Pons (tissue), 1 donor: ENCODE measurements around the gene IPO11.
"Not testable (repeated sequence)": the region's sequence is repeated elsewhere in the genome, so short reads cannot be mapped to it uniquely, and the experiment has no call there.

Experiments
- DNase-seq: peaks from one replicate; pipeline ENCODE4 v3.0.0-alpha.2; 2016; ENCODE audit warnings: low spot score

IPO11 gene

GRCh38 chr5:62600560-62601252, 188.1 kb downstream of the IPO11 start:
- DNase-seq = no peak

GRCh38 chr5:62603934-62604333, 191.4 kb downstream of the IPO11 start:
- DNase-seq = no peak

GRCh38 chr5:62605638-62606037, 193.1 kb downstream of the IPO11 start:
- no peak for DNase-seq

DNA sequence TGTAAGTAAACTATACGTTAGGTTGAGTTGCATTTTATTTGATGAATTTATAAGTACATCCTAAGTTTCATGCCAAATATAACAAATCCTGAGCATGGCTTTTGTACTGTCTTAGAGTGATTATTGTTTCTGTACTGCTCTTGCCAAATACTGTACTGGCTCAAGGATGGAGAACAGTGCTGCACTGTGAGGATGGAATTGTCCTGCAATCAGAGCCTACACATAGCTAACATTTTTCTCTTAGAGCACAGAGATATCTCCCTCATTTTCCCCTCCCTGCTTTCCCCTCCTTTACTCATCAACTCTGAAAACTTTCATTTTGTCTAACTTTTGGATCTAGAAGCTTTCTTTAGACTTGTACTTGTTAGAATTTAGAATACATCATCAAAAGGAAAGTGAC, 194.3 kb downstream of the IPO11 start:
- DNase-seq = peak; percentile 80

DNA sequence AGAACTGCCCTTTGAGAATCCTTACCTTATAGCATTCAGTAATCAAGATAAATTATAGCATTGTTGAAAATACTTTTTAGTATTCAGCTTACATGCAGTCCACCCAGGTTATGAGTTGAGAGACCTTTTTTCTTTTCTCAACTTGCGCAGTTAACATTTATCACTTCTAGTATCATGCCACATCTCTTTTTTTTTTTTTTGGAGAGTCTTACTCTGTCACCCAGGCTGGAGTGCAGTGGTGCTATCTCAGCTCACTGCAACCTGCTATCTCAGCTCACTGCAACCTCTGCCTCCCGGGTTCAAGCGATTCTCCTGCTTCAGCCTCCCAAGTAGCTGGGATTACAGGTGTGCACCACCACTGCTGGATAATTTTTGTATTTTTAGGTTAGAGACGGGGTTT, 195.1 kb downstream of the IPO11 start:
- no peak for DNase-seq

GRCh38 chr5:62608529-62609511, 196.3 kb downstream of the IPO11 start:
- DNase-seq = no peak

DNA sequence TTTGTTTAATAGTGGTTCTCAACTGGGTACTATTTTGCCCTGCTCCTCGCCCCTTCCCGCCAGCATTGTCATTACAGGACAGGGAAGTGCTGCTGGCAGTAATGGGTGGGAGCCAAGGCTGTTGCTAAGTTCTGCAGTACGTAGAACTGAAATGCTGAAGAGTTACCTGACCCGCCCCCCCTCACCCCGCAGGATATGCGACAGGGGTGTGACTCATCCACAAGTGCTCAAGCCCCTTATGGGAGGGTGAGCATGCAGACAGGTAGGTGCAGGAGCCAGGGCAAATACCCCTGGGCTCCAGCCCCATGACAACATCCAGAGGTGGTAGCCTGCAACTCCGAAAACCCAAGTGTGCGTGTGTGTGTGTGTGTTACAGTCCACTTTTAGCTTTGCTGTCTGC, 201.8 kb downstream of the IPO11 start:
- DNase-seq = no peak

- no peak for DNase-seq
Measured at GRCh38 chr5:62616615-62617277, 204.2 kb downstream of the IPO11 start.

GRCh38 chr5:62617943-62618342, 205.4 kb downstream of the IPO11 start:
- no peak for DNase-seq

DNA sequence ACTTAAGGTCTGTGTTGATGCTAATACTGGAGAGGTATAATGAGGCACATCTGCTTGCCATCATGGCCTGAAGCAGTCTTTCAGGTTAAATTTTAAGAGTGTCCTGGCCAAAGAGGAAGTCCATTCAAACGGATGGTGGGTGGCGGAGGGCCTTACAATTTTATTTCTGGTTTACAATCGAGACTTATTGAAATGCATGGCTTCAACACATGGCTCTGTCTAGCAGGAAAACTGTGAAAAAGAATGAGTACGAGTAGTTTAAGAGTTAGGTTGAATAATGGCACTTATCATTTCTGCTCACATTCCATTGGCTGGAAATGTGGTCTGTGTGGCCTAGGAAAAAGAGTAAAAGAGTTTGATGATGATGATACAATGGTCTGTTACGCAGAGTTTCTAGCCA, 208.2 kb downstream of the IPO11 start:
- DNase-seq = no peak

- no peak for DNase-seq
Measured at GRCh38 chr5:62621280-62621679, 208.7 kb downstream of the IPO11 start.

- no peak for DNase-seq
Measured at GRCh38 chr5:62623271-62623670, 210.7 kb downstream of the IPO11 start.

GRCh38 chr5:62624436-62624835, 211.9 kb downstream of the IPO11 start:
- not testable (repeated sequence) for DNase-seq

DNA sequence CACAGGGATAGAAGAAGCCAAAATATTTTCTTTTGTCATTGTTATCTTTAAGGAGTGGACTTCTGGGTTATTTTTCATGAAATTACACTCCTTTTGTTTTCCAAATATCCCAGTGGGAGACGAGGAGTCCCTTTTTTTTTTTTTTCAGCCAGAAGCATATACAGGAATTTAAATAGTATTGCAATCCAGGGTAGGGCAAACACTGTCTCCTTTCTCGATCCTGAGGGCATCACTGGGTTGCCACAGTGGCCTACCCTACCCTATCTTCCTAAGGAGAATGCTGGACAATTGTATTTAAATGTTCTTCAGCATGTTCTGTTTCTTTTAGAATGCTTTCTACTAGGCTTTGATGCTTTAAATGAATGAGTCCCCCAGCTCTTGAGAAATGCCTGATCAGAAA, 214.0 kb downstream of the IPO11 start:
- no peak for DNase-seq

GRCh38 chr5:62627121-62627520, 214.6 kb downstream of the IPO11 start:
- no peak for DNase-seq

- DNase-seq = no peak
Measured at GRCh38 chr5:62627901-62628300, 215.3 kb downstream of the IPO11 start.

- no peak for DNase-seq
Measured at GRCh38 chr5:62631909-62632580, 219.5 kb downstream of the IPO11 start.

DNA sequence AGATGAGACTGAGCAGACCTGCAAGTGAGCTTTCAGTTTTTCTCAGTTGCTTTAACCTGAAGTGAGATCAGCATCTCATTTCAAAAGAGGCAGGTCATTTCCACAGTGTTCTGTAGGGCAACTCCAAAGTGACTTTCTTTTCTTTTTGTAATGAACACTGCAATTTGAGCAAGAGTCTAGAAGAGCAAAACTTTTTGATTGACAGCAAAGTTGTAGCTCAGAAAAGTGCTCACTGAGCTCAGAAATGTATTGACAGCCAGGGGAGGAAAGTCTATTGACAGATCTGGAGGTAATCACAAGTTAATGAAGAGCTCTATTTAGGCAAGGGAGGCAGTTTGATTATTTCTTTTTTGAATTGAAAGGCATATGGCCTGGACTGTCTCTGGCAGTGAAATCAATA, 220.7 kb downstream of the IPO11 start:
- DNase-seq = no peak

- peak; percentile 40 for DNase-seq
Measured at GRCh38 chr5:62640446-62640845, 227.9 kb downstream of the IPO11 start.

DNA sequence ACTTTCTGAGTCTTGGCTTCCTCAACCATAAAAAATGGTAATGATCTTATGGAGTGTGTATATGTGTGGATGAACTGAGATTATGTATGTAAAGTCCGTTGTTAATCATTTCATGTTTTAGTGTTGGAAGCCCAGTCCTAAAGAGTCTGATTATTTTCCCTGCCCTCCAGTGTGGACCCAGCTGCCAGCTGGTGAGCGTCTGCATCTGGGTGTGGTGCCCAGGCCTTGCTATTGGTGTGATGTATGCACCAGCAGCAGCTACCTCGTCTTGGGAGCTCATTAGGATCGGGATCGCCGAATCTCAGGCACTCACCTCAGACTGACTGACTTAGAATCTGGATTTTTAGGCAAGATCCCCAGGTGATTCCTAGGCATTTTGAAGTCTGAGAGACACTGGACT, 229.9 kb downstream of the IPO11 start:
- DNase-seq = no peak

- no peak for DNase-seq
Measured at GRCh38 chr5:62643556-62644451, 231.2 kb downstream of the IPO11 start.
